ENCODE measurements around the gene FOXP2. TPM values are rescaled to one million over a fixed set of nuclear protein-coding genes. Genes with fewer than 3 reads are reported as not detected.

Gene FOXP2
- total and polyA plus RNA-seq, 10 of the 15 experiments (the other 5 are each of a cell fraction or from before 2014, with no cell fraction given): 0.99 to 2.5 (median 1.8) TPM

GRCh38 chr7:114691605-114692004 lies 277.0 kb downstream of the FOXP2 start (continued):
- TF ChIP-seq REST (IDR thresholded peaks at IDR 0.05; ENCODE audit: low read depth, low read length) (no peak), IKZF1 (conservative IDR thresholded peaks at IDR 0.05) (no peak), POLR2A (IDR thresholded peaks at IDR 0.05; ENCODE audit: low read depth, low read length) (no peak), ZBTB4 (CRISPR knock-in tag; IDR thresholded peaks at IDR 0.05) (no peak), SIX5 (IDR thresholded peaks at IDR 0.05; ENCODE audit: low read depth, low read length, severe bottlenecking) (no peak), CHD1 (IDR thresholded peaks at IDR 0.05; ENCODE audit: low read depth, low read length) (no peak)

GRCh38 chr7:114695182-114695581 lies 280.6 kb downstream of the FOXP2 start:
- ChIA-PET RAD21 (ENCODE audit: unreplicated experiment) (no interaction called here), POLR2A (no interaction called here), CTCF (no interaction called here), SMC1A (ENCODE audit: uncharacterized antibody, unreplicated experiment) (interaction anchor here (0.5 to 1.5 kb wide), 4 partner anchors 15 to 1097 kb away, joined by 3 to 5 read pairs (median 3); no protein-coding TSS in a partner anchor)
- H4K20me1 ChIP-seq (ENCODE audit: control insufficient read depth, insufficient read depth): no peaks in the 10 kb centered on the region
- FAIRE-seq (no peak), ATAC-seq (no peak), DNase-seq (ENCODE audit: low read depth, low spot score) (no peak)
- no peaks in the 10 kb centered on the region for H3K36me3 ChIP-seq (ENCODE audit: control insufficient read depth in 2 of 2, insufficient read depth in 2 of 2, low read length in 1 of 2)
- no peak overlapping the region for H3K27ac ChIP-seq (ENCODE audit: control insufficient read depth, insufficient read depth)
- no peak for TF ChIP-seq ZNF24 (IDR thresholded peaks at IDR 0.05)
- no peak for TF ChIP-seq MXI1 (IDR thresholded peaks at IDR 0.05; ENCODE audit: low read depth, low read length)
- no peak for TF ChIP-seq STAT1 (conservative IDR thresholded peaks at IDR 0.05)
- no peak for TF ChIP-seq TCF12 (IDR thresholded peaks at IDR 0.05; ENCODE audit: low read depth, low read length)
- TF ChIP-seq ETV6 (conservative IDR thresholded peaks at IDR 0.05 in 1 of 2, IDR thresholded peaks at IDR 0.05 in 1 of 2; ENCODE audit: borderline replicate concordance in 1 of 2, low read depth in 1 of 2): no peak
- TF ChIP-seq ZSCAN29 (IDR thresholded peaks at IDR 0.05): no peak
- TF ChIP-seq RBBP5 (conservative IDR thresholded peaks at IDR 0.05): no peak
- H3K27me3 ChIP-seq (replicated peaks in 1 of 2; ENCODE audit: control insufficient read depth in 2 of 2, insufficient read depth in 2 of 2, low read length in 1 of 2): no peaks in the 10 kb centered on the region
- no peak overlapping the region for H3K4me3 ChIP-seq
- intact Hi-C loops (cut with micrococcal nuclease; ENCODE audit: unreplicated experiment): no loop called here
- no peaks in the 10 kb centered on the region for H3K9me3 ChIP-seq (replicated peaks; ENCODE audit: control insufficient read depth, insufficient read depth, low read length)
- H3K9ac ChIP-seq (ENCODE audit: control insufficient read depth, insufficient read depth, low read length): no peak overlapping the region
- H3K79me2 ChIP-seq (ENCODE audit: control insufficient read depth, insufficient read depth, low read length): no peaks in the 10 kb centered on the region
- BruUV-seq (replicated peaks): no TSS peak
- 86% methylated on average over 4 of the region's 4 CpGs for WGBS (ENCODE audit: insufficient coverage, insufficient replicate concordance, low lambda C conversion rate, missing lambda C conversion rate)
- no peak overlapping the region for H3K4me2 ChIP-seq (ENCODE audit: control insufficient read depth, insufficient read depth)
- no peaks in the 10 kb centered on the region for H3K4me1 ChIP-seq (ENCODE audit: control insufficient read depth, insufficient read depth, low read length)
- in situ Hi-C loops (cut with MboI): no loop called here
- no peak overlapping the region for H2AFZ ChIP-seq (ENCODE audit: control insufficient read depth, low read depth, low read length)

All from GM12878 (cell line).